Myometrial cell (primary cell): ENCODE results near the gene AMBP. TPM values are rescaled to one million over a fixed set of nuclear protein-coding genes. Genes with fewer than 3 reads are reported as not detected.

Source experiments
- total RNA-seq: library from RNA; depleted of rRNA; stranded (reverse); fragments of >200 nt; gene quantifications from 2 replicates; pipeline ENCODE4 v1.2.3, GENCODE V29; 2015

Gene AMBP
- total RNA-seq: not detected in 2 replicates

DNA sequence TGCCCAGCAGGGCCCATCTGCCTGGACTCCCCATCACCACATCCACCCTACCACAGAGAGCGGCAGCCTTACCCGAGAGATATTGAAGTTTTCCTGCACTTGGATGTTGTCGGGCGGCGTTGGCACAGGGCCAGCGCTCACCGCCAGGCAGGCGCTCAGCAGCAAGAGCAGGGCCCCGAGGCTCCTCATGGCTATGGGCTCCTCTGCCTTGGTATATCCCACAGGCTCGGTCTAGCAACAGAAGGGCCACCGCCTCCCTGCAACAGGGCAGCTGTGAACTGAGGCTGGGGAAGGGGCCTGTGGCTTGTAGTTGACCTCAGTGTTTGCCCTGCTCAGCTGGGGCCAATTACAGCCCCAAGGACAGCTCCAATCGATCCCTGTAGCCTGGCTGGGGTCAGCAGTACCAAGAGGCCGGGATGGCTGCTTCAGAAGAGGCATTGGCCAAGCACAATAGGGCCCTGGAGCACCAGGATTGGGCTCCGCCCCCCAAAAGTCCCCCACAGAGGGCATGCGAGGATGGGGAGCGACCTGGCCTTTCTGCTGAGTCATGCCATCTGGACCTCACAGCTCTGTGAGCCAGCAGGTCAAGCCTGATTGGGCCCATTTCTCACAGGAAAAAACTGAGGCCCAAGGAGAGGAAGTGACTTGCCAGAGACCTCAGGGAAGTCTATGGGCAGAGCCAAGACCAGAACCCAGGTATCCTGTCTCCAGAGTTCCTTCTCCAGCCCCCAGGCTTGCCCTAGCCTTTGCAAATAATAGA, at the start of gene AMBP:
Gene AMBP (minus strand): TSS at position 280 of the 760 bp plus-strand sequence. CDS start 91 bp downstream, at position 189.

DNA sequence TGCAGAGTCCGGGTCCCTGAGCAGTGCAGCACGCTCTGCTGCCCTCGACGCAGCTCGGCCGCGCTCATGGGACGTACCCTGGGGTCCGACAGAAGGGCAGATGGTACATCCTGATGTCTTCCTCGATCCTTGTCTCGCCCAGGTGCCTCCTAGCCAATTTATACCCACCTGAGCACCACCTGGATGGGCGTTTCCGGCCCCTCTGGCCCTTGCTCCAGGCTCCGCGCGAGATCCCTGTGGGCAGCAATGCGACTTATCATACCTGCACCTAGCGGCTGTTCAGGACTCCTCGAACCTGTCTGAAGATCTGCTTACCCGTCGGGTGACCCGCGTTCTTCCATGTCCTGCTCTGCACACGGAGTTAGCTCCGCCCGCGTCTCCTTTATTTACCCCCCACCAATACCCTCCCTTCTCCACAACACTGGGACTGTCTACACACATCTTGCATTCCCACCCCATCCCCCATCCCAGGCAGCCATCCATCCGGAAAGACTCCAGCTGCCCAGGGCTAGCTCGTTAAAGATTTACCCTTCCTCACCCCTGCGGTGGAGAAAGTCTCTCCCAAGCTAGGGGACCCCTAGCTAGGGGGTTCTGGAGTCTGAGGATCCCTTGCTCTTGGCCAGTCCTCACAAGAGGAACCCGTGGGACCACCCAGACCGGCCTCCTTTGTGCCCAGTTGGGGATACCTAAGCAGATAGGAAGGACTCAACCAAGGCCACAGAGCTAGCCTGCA, 21.0 kb upstream of the AMBP start, which contains the start of gene KIF12:
Gene KIF12 (minus strand): TSS at position 357 of the 733 bp plus-strand sequence. CDS start 16 bp downstream, at position 341.

Other genes with a start within 250 kb of the AMBP start
- 6.1 and 6.2 TPM in 2 replicates for gene ZNF618, start 202.0 kb downstream of the AMBP start, total RNA-seq
- gene KIF12, start 21.0 kb upstream of the AMBP start, total RNA-seq: not detected in 2 replicates
- 5.8 and 13.8 TPM in 2 replicates for gene COL27A1, start 77.2 kb upstream of the AMBP start, total RNA-seq
- not detected in 2 replicates for gene ORM1, start 244.8 kb upstream of the AMBP start, total RNA-seq